ENCODE measurements around the gene OSBPL8. TPM values are rescaled to one million over a fixed set of nuclear protein-coding genes. Genes with fewer than 3 reads are reported as not detected.
"Not testable (repeated sequence)": the region's sequence is repeated elsewhere in the genome, so short reads cannot be mapped to it uniquely, and the experiment has no call there.

The OSBPL8 gene
- total RNA-seq, 1 donor from 2014 or later: 77.5 TPM

DNA sequence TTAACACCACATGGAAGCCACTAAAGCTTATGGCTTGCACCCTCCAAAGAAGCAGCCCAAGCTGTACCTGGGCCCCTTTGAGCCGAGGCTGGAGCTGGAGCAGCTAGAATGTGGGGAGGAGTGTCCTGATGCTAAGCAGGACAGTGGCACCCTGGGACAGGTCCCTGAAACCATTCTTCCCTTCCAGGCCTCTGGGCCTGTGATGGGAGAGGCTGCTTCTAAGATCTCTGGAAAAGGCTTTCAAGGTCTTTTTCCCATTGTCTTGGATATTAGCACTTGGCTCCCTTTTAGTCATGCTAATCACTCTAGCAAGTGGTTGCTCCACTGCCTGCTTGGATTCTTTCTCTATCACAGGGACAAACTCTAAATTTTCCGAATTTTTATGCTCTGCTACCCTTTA, 40.9 kb downstream of the OSBPL8 start:
- Histone ChIP-seq H3K27me3 (ENCODE audit: control insufficient read depth, insufficient read depth, low read length) (no peaks in the 10 kb centered on the region), H3K4me3 (ENCODE audit: low read depth, low read length) (no peak overlapping the region), H3K36me3 (ENCODE audit: control insufficient read depth, insufficient read depth, low read length) (peaks cover 1% of the 10 kb centered on the region)
- no peak for DNase-seq (ENCODE audit: low read depth)
- TF ChIP-seq, protein P1, sequence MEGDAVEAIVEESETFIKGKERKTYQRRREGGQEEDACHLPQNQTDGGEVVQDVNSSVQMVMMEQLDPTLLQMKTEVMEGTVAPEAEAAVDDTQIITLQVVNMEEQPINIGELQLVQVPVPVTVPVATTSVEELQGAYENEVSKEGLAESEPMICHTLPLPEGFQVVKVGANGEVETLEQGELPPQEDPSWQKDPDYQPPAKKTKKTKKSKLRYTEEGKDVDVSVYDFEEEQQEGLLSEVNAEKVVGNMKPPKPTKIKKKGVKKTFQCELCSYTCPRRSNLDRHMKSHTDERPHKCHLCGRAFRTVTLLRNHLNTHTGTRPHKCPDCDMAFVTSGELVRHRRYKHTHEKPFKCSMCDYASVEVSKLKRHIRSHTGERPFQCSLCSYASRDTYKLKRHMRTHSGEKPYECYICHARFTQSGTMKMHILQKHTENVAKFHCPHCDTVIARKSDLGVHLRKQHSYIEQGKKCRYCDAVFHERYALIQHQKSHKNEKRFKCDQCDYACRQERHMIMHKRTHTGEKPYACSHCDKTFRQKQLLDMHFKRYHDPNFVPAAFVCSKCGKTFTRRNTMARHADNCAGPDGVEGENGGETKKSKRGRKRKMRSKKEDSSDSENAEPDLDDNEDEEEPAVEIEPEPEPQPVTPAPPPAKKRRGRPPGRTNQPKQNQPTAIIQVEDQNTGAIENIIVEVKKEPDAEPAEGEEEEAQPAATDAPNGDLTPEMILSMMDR (IDR thresholded peaks at IDR 0.05; ENCODE audit: insufficient read depth, low read length, poor library complexity, severe bottlenecking): no peak

DNA sequence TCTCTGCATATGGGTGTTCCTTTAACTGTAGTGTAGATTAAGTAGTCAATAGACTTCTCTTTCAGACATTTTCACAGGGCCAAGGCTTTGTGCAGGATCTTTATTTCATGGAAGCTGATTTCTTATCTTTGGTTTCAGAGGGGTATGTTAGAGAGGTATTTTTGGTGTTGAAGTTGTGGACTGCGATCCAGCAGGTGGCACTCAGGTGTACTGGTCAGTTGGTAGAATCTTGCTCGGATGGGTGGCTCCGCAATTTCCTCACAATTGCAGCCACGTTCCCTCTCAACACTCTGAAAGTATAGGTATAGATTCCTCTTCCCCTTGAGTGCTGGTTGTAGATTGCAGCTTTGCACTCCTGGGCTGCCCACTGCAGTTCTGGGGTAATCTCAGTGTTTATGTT, 44.3 kb downstream of the OSBPL8 start:
- Histone ChIP-seq H3K36me3 (ENCODE audit: control insufficient read depth, insufficient read depth, low read length) (no peaks in the 10 kb centered on the region), H3K4me3 (ENCODE audit: low read depth, low read length) (no peak overlapping the region), H3K27me3 (ENCODE audit: control insufficient read depth, insufficient read depth, low read length) (no peaks in the 10 kb centered on the region)
- DNase-seq (ENCODE audit: low read depth): no peak
- TF ChIP-seq, protein P1 (IDR thresholded peaks at IDR 0.05; ENCODE audit: insufficient read depth, low read length, poor library complexity, severe bottlenecking): no peak

- not testable (repeated sequence) for H3K4me3 ChIP-seq (ENCODE audit: low read depth, low read length); H3K27me3 ChIP-seq (ENCODE audit: control insufficient read depth, insufficient read depth, low read length); H3K36me3 ChIP-seq (ENCODE audit: control insufficient read depth, insufficient read depth, low read length); DNase-seq (ENCODE audit: low read depth)
Observed at GRCh38 chr12:76511116-76511716, 48.4 kb downstream of the OSBPL8 start.

GRCh38 chr12:76508128-76508980, 51.2 kb downstream of the OSBPL8 start:
- Histone ChIP-seq H3K27me3 (ENCODE audit: control insufficient read depth, insufficient read depth, low read length) (no peaks in the 10 kb centered on the region), H3K4me3 (ENCODE audit: low read depth, low read length) (no peak overlapping the region), H3K36me3 (ENCODE audit: control insufficient read depth, insufficient read depth, low read length) (no peaks in the 10 kb centered on the region)
- TF ChIP-seq, protein P1 (IDR thresholded peaks at IDR 0.05; ENCODE audit: insufficient read depth, low read length, poor library complexity, severe bottlenecking): no peak
- DNase-seq (ENCODE audit: low read depth): no peak

- DNase-seq (ENCODE audit: low read depth): no peak
- H3K36me3 ChIP-seq (ENCODE audit: control insufficient read depth, insufficient read depth, low read length): no peaks in the 10 kb centered on the region
- H3K27me3 ChIP-seq (ENCODE audit: control insufficient read depth, insufficient read depth, low read length): no peaks in the 10 kb centered on the region
- TF ChIP-seq, protein P1 (IDR thresholded peaks at IDR 0.05; ENCODE audit: insufficient read depth, low read length, poor library complexity, severe bottlenecking): no peak
- H3K4me3 ChIP-seq (ENCODE audit: low read depth, low read length): no peak overlapping the region
Observed at GRCh38 chr12:76506149-76506548, 53.4 kb downstream of the OSBPL8 start.

DNA sequence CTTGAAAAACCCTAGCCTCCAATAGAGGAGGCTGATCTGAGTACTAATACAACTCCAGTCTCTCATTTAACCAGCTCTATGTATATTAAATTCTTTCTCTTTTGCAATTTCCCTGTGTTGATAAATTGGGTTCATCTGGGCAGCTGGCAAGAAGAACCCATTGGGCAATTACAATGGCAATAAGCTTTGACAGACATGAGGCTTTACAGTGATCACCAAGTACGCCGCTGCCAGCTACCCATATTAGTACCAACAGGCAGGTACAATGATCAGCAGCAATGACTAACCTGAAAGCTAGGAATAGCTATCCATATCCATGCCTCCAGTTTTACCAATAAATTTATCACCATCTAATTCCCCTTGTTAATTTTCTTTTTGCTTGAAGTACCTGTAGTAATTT, 54.5 kb downstream of the OSBPL8 start:
- no peak overlapping the region for H3K4me3 ChIP-seq (ENCODE audit: low read depth, low read length)
- no peak for DNase-seq (ENCODE audit: low read depth)
- TF ChIP-seq, protein P1 (IDR thresholded peaks at IDR 0.05; ENCODE audit: insufficient read depth, low read length, poor library complexity, severe bottlenecking): no peak
- H3K27me3 ChIP-seq (ENCODE audit: control insufficient read depth, insufficient read depth, low read length): no peaks in the 10 kb centered on the region
- H3K36me3 ChIP-seq (ENCODE audit: control insufficient read depth, insufficient read depth, low read length): no peaks in the 10 kb centered on the region

Measured in kidney epithelial cell (primary cell).